SIG-M5 (cell line): ENCODE data around the gene FSTL4.

Experiments used
- DNase-seq: peaks from one replicate; lab custom pipeline; 2025; lab: John Stamatoyannopoulos, UW

FSTL4 gene

DNA sequence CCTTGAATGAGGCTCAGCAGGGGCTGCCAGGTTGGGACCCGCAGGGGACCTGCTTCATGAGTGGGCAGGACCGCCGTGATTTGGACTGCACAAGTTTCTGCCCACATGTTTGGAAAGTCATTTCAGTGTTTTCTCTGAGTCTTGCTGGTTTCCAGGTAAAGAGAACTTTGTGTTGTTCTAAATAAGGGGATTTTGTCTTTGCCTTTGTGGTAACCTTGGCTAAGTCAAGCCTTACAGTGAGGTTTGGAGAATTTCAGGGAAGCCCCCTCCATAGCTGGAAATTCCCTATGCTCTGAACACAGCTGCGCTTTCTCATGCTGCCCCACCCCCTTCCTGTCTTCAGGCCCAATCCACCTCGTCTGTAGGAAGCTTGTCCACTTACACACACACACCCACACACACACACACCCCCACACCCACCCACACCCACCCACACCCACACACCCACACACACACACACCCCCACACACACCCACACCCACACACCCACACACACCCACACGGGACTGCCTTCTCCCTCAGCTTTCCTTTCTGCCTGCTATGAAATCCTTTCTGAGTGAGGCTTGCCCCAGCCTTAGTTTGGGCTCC lies 290.4 kb downstream of the FSTL4 start:
- no peak for DNase-seq

DNA sequence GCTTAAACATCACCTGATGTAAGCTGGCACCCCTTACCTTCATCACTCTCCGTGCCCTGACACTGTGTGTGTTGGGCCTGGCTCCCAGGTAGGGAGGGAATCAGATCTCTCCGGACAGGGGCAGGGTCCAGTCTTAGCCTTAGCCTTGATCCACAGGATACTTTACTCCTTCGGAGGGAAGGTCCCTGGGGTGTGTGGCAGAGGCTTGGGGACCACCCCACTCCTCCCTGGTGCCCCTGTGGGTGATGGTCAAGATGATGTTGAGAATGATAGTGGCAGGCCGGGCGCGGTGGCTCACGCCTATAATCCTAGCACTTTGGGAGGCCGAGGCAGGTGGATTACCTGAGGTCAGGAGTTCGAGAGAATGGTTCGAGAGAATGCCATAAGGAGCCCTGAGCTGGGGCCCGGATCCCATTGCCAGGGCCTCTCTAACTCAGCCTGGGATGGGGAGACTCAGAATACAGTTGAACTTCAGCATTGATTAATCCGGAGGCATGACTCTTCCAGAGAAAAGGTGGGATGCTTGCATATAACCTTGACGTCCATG lies 291.0 kb downstream of the FSTL4 start:
- no peak for DNase-seq

DNA sequence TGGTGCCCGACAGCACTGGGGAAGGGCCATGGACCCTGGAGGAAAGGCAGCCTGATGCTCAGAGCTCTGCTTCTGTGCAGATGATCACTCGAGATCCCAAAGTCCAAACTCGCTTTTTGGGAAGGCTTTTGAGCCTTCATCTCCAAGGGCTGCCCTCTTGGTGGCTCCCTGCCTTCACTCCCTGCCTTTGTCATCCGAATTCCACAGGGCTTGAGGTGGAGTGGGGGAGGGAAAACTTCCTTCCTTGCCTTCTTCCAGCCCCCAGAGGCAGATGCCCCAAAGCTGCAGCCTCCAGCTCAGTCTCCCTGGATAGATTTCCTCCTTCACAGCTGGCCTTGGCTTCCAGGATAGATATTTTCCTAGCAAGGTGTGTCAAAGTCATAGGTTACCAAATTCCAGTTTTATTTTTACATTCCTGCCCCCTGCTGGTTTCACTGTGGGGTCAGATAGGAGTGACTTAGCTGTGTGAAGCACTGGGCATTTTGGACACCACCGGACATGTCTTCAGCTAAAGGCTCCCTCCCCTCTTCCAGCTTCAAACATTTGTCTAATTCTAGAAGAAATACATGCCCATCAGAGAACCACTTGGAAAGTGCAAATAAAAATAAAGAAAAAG lies 292.3 kb downstream of the FSTL4 start:
- no peak for DNase-seq

DNA sequence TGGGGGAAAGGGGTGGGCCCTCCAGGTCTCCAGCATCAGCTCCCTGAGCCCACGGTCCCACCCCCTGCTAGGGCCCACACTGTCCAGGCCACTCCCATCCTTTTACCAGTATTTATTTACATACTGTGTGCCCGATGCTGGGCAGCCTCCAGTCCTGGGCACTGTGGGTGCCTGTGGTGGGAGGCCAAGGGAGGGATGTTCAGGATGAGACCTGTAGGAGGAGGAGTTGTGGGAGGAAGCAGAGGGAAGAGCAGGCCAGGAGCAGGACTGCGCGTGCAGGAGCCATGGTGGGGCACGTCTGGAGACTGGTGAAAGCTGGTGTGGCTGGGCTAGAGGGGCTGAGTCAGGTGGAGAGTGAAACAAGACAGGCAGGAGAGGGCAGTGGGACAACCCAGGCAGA lies 293.1 kb downstream of the FSTL4 start:
- no peak for DNase-seq

DNA sequence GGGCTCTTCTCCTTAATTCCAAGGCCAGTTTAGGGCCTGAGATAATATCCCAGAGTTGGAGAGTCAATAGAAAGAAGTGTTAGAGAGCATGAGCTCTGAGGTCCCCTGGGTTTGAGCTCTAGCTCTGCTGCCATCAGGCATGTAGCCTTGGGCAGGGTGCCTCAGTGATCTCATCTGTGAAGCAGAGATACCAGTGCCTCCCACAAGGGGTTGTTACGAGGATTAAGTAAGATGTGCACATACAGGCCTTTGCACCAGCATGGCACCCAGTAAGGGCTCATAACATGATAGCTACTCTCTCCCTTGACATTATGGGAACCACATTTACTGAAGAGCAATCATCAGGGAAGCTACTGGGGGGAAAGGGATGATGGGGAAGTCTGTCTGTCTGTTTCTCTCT lies 294.8 kb downstream of the FSTL4 start:
- DNase-seq, result no peak

DNA sequence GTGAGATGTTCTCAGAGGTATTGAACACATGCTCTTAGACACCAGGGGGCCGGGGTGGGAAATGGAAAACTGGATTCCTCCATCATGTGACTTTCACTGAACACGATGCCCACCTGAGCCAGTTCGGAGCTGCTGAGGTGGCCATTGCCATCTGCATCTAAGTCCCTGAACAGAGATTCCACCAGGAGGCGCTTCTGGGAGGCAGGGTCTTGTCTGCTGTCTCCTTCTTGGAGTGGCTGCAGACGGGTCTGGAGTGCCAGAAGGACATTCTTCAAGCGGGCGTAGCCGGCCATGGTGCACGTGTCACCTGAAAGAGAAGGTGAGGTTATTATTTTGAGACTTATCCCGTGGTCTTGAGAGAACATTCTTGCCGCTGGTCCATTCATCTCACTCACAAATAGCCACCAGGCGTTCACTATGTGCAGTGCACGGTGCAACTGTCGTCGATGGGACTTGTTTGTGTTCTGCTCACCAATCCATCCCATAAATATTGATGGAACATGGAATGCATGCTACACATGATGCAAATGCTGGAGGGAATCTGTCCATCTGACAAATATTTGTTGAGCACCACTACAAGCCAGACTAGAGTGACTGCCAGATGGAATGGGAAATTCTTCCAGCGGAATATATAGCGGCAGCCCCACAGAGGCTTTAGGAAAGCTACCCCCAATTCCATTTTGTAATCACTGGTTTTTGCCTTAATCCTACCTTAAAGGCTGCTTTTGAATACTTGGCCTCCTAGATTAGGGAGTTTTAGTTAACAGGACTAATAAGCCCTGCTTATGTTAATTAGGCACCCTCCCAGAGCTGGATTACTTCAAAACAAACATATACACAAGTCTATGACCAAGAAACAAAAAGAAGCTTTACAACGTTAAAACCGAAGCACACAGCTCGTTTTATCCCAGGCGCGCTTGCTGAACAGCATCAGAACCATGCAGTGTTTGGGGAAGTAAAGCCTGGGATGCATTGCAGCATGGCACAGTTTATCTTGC lies 295.7 kb downstream of the FSTL4 start:
- no peak for DNase-seq

DNA sequence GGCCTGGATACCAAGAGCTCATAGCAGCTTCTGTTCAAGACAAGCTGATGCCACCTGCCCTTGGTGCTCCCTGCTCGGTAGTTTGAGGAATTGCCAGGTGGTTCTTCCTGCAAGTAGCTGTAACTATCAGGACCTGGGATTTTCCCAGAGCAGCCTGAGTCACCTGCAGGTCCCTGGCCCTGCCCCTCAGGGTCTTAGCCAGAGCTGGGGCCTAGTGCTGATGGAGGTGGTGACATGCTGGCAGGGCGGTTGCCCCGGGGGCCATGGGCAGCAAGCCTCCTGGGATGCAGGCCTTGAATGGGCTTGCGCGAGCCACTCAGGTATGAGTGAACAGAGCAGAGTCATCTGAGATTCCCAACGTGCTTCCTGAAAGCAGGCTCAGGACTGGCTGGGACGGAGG lies 298.3 kb downstream of the FSTL4 start:
- no peak for DNase-seq

DNA sequence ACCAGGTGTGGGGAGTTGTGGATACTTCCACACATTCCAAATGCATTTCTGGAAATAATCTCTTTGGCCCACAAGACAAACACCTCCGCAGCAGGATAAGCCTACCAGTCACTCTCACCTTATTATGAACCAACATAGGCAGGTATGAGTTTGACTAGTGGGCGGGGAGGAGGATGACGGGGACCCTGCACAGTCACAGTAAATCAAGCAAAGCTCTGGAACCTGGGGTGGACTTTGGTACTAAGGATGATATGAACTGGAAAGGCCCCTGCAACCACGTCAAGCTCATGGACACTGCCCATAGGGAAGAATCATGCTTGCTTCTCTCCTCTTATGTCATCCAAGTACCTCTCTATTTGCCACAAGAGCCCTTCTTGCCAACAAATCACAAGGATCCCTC lies 301.2 kb downstream of the FSTL4 start:
- DNase-seq, result no peak

DNA sequence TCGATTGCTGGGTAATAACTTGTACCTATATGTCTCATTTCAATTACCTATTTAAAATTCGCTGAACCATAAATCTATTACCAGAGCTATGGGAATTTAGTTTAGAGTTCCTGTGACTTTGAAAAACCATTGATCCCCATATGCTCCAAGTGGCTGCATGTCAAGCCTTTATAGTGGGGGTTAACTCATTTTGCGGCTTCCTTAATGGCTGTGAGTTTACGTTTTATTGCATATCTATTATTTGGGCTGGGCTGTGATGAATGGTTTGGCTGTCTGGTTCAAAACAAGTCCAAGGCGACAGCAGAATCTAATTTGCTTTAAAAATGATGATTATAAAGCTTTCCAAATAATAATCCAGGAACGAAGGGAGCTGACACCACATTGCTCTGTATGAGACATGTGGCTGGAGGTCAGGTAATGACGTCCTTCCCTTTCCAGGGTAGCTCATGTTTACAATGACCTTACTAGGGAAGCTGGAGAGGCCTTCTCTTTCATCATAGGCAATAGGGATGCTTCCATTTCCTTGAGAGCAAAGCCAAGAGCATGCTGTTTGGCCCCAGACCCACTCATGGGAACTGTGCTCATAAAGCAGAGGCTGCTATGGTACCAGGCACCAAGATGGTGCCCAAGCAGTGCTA lies 302.2 kb downstream of the FSTL4 start:
- no peak for DNase-seq

DNA sequence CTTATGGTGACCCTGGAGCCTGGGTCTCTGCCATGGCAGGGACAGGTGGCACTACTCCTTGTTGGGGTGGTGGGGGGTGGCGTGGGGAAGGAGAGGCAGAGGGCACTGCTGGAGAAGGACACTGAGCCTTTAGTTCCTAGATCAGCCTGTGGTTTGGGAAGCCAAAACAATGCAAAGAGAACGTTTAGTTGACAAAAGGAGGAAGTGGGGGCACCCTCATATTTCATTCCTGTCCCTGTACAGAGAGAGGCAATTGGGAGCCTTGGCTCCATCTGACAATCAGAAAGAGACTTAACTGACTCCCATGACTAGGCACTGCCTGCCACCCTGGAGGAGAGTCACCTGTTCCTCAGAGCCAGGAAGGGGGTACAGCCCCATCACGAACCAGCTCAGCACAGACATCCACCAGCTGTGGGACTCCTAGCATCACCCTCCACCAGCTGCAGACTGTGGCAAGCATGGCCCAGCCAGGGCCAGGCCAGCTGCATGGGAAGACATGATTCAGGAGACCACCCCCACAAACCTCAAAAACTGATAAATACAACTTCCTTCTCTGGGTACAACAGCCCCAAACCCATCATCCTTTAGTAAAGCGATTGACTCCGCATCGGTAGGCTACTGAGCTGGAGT lies 303.1 kb downstream of the FSTL4 start:
- DNase-seq, result no peak

DNA sequence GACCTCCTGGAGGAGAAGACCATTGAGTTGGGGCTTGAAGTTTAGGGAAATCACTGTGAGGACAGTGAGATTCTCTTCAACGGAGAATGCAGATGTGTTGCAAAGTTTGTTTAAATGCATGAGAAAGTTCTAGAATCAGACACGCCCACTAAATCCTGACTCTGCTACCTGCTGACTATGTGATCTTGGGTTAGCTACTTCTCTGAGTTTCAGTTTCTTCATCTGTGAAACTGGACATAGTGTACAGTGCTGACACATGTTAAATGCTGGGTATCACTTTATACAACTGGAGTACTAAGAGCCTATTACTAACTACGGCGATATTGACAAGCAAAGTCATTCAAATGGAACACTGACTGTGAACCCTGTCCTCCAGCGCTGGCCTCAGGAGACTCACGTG lies 305.1 kb downstream of the FSTL4 start:
- DNase-seq, result no peak

DNA sequence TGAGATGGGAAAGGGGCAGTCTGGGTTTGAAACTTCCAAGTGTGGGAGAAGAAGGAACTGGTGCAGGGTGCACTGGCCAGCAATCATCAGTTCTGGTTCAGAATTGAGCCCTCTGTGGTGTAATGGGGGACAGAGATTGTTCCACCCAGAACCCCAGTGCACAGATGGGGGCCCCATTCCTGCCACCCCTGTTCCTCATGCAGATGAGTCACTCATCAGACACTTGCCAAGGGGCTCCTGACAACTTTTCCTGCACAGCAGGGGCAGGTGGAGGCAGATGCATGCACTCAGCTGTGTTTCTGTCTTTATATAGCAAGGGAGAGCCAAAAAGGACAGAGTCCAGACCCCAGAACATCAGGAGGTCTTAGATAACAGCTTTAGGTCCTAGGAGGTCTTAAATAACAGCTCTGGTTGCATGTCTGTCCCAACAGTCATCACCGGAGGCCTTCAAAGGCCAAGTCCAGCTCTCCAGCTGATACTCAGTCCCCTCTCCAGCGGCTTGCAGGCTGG lies 307.6 kb downstream of the FSTL4 start:
- no peak for DNase-seq

DNA sequence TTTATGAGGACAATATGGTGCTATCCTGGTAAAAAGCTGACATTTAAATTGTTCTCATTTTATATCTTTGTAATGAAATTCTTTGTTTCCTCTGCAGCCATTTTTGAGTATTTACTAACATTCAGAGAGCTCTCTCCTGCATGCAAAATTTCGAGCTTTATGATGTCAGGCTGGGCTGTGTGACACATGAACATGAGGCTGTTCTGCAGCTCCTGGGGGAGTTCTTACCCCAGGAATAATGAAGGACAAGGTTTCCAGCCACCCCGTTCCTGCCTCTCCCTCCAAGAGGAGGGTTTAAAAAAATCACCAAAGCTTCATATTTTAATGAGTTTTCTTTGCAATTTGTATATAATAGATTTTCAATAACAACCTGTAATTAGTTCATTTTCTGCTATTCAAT lies 308.2 kb downstream of the FSTL4 start:
- DNase-seq, result no peak

DNA sequence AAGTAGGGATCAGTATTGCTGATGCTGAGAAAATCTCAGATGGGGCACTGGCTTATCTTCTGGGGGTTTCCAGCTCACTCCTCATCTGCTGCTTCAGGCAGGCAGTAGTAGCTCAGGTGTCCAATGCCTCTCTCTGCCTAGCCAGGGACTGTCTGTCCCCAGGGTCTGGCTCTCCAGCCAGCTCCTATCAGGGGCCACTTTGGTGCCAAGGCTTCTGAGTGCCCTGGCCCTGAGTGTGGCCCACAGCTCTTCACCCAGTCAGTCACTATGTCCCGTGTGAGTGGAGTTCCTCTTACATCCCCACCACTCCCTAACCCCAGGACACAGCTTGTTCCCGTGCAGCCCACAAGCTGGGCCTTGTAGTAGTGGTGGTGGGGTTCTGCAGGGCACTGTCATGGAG lies 309.0 kb downstream of the FSTL4 start:
- no peak for DNase-seq

DNA sequence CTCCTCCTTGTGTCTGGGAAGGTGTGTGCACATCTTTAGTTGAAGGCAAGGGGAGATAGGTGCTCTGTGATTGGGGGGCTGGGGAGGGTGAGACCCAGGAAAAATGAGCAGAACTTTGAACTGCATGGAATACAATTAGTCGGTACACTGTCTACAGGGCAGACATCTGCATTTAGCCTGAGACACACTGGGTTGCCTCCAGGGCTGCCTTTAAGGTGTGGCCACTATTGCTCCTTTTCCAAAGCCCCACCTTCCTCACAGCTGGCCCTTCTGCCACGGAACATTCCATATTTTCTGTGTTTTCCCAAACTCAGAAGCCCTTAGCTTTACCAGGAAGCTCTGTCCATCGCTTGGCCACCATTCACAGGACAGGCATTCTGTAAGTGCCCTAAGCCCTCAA lies 312.6 kb downstream of the FSTL4 start:
- DNase-seq, result no peak

DNA sequence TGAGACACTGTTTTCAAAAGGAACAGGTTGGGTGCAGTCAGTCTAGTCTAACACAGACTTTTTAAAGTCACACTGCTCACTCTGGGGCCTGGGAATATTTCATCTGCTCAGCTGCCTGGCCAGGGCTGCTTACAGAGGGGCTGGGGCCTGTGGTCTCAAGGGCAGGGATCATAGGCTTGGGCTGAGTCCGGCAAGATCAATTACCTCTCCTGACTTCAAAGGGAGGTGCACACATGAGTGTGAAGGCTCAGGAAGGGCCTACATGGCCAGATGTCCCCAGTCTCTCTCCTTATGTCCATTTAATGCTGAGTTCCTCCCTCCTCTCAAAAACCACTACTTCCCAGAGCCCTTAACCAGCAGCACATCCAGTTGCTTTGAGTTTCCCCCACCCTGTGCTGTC lies 313.3 kb downstream of the FSTL4 start:
- no peak for DNase-seq

DNA sequence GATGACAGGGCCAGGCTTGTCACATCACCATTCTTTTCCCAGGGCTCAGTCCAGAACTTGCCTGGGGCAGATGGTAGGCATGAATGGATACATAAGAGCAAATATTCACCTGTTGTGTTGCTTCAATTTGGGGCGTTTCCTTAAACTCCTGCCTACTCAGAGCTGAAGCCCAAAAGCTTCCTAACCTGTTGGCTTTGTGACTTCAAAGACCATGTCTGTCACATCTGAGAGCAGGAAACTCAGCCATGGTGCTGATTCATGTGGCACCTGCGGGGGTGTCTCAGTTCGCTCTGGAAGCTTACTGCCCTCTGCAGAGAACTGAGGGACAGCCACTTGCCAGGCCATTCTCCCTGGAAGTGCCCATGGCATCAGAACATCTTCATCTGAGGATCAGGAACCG lies 313.9 kb downstream of the FSTL4 start:
- DNase-seq, result no peak

DNA sequence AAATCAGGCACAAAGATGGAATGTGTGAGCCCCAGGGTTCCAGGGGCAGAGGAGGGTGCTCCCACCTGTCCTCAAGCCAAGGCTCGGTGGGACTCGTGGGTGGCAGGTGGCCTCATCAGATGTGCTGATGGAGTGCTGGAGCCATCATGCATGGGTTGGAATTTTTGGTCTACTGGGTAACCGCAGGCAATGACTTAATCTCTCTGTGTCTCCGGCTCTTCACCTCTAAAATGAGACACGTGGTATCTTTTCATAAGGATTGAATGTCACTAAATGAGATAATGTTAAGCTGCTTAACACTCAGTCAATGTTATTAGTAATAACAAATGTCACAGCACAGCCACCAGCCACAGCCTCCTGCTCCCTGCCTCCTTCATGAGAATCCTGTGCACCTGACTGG lies 315.0 kb downstream of the FSTL4 start:
- DNase-seq, result no peak

DNA sequence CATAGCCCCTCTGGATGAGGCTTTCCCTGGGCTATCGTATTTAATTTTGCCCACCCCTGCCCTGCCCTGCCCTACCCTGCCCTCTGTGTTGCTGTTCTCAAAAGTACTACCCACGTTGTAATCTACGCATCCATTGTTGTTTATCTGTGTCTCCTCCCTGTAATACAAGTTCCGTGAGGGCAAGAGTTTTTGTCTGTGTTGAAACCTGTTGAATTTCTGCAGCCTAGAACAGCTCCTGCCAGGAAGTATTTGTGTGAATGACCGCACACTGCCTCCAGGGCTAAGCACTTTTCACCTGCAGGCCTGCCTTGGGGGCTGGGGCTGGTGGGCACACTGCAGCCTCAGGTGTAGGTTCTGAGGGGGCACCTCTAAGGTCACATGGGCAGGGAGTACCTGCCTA lies 315.7 kb downstream of the FSTL4 start:
- no peak for DNase-seq

DNA sequence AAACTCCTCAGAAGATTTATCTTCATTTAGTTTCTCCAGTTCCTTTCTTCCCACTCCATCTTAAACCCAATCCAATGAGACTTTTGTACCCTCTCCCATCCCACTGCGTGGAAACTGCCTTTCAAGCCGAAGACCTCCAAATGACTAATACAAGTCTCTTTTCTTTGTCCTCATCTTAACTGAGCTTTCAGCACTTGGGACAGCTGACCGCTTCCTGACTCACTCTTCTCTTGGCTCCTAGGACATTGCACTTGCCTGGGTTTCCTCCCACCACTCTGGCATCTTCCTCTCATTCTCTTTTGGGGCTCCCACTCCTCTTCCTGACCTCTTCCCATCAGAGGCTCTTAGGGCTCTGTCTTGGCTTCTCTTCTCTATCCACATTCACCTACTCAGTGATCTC lies 316.8 kb downstream of the FSTL4 start:
- no peak for DNase-seq

DNA sequence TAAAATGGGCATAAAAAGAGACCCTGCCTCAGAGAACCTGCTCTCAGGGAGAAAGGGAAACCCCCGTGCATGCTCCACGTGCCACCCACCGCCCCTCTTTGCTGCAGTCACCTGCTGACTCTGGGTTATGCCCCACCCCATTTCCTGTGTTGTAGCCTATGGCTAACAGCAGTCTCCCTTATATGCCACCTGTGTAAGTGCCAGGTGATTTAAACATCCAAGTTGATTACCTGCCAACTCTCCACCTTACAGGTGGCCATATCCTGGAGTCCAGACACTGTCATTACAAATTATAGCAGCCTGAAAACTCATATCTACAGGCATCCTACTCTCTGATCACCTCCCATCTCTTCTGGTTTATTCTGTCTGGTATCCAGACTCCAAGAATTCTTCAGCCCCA lies 318.0 kb downstream of the FSTL4 start:
- DNase-seq, result no peak

DNA sequence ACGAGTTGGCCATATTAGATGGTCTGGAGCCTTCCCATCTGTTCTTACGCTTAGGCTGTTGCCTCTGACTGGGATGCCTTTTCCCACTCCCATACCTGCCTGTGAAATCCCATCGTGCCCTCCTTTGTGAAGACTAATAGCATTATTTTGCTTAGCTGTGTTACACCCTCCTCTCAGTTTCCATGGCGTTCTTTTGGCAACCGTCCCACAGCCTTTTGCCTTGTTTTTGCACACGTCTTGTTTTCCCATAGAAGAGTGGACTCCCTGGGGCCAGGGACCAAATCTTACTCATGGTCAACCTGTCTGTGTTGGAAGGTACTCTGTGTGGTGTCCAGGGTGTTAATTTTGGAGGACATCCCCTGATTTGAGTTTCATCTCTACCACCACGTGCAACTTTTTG lies 318.4 kb downstream of the FSTL4 start:
- DNase-seq, result no peak
